ENCODE results near the gene MICAL3. TPM values are rescaled to one million over a fixed set of nuclear protein-coding genes. Genes with fewer than 3 reads are reported as not detected.
A peak's percentile ranks its signal among the peaks of the same experiment; 100 is the strongest.
"Not testable (repeated sequence)": the region's sequence is repeated elsewhere in the genome, so short reads cannot be mapped to it uniquely, and the experiment has no call there.

MICAL3 gene
- total RNA-seq, 1 donor from 2014 or later = 31.2 TPM

GRCh38 chr22:17878186-17878694 is 146.1 kb downstream of the MICAL3 start:
- TF ChIP-seq, protein P1, sequence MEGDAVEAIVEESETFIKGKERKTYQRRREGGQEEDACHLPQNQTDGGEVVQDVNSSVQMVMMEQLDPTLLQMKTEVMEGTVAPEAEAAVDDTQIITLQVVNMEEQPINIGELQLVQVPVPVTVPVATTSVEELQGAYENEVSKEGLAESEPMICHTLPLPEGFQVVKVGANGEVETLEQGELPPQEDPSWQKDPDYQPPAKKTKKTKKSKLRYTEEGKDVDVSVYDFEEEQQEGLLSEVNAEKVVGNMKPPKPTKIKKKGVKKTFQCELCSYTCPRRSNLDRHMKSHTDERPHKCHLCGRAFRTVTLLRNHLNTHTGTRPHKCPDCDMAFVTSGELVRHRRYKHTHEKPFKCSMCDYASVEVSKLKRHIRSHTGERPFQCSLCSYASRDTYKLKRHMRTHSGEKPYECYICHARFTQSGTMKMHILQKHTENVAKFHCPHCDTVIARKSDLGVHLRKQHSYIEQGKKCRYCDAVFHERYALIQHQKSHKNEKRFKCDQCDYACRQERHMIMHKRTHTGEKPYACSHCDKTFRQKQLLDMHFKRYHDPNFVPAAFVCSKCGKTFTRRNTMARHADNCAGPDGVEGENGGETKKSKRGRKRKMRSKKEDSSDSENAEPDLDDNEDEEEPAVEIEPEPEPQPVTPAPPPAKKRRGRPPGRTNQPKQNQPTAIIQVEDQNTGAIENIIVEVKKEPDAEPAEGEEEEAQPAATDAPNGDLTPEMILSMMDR (IDR thresholded peaks at IDR 0.05) = no peak
- Histone ChIP-seq H3K27ac (no peak overlapping the region), H3K36me3 (peaks cover 11% of the 10 kb centered on the region), H3K9me3 (no peaks in the 10 kb centered on the region), H3K27me3 (peaks cover 4% of the 10 kb centered on the region), H3K4me3 (no peak overlapping the region), H3K4me1 (no peaks in the 10 kb centered on the region)
- intact Hi-C loops (cut with DNase I) = no loop called here
- no peak for DNase-seq
- no peak for ATAC-seq

DNA sequence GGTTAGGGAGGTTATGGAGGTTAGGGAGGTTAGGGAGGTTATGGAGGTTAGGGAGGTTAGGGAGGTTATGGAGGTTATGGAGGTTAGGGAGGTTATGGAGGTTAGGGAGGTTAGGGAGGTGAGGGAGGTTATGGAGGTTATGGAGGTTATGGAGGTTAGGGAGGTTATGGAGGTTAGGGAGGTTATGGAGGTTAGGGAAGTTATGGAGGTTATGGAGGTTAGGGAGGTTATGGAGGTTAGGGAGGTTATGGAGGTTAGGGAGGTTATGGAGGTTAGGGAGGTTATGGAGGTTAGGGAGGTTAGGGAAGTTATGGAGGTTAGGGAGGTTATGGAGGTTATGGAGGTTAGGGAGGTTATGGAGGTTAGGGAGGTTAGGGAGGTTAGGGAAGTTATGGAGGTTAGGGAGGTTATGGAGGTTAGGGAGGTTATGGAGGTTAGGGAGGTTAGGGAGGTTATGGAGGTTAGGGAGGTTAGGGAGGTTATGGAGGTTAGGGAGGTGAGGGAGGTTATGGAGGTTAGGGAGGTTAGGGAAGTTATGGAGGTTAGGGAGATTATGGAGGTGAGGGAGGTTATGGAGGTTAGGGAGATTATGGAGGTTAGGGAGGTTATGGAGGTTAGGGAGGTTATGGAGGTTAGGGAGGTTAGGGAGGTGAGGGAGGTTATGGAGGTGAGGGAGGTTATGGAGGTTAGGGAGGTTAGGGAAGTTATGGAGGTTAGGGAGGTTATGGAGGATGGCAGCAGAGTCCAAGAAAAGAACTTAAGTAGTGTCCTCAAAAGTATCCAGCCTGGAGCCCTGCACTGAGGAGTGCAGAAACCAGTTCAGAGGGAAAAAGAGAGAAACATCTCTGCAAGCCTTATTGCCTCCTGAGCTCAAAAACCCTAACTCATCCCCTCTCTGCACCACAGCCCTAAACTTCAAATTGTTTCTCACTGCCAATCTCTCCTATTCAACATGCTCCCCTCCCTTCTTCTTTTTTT is 147.2 kb downstream of the MICAL3 start:
- H3K9me3 ChIP-seq; H3K27ac ChIP-seq; H3K4me1 ChIP-seq; DNase-seq; intact Hi-C loops (cut with DNase I); ATAC-seq; H3K4me3 ChIP-seq; H3K27me3 ChIP-seq: not testable (repeated sequence)
- peaks cover 11% of the 10 kb centered on the region for H3K36me3 ChIP-seq

DNA sequence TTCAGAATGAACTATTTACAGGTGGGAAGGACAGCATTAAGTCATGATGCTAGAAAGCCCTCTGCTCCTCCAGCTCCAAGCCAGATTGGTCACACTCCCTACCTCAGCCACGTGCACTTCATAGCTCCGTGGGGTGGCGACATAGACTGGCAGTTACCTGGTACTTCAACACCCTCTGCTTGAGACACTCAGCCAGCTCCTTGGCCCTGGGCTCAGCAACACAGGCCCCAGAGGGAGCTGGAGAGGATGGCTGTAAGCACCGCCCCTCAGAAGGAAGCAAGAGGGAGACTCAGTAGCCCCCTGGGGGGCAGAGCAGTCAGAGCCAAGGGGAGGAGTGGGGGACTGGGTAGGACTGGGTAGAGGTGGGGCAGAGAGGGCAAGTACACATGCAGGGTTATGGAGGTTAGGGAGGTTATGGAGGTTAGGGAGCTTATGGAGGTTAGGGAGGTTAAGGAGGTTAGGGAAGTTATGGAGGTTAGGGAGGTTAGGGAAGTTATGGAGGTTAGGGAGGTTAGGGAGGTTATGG is 148.0 kb downstream of the MICAL3 start:
- TF ChIP-seq, protein P1 (IDR thresholded peaks at IDR 0.05) = no peak
- Histone ChIP-seq H3K27ac (no peak overlapping the region), H3K4me1 (no peaks in the 10 kb centered on the region), H3K27me3 (peaks cover 4% of the 10 kb centered on the region), H3K9me3 (no peaks in the 10 kb centered on the region), H3K4me3 (no peak overlapping the region), H3K36me3 (peaks cover 15% of the 10 kb centered on the region)
- intact Hi-C loops (cut with DNase I) = no loop called here
- ATAC-seq = peak; percentile 85
- DNase-seq = no peak

GRCh38 chr22:17875631-17876030 is 148.7 kb downstream of the MICAL3 start:
- peaks cover 22% of the 10 kb centered on the region for H3K36me3 ChIP-seq
- TF ChIP-seq, protein P1 (IDR thresholded peaks at IDR 0.05) = no peak
- DNase-seq = no peak
- peaks cover 4% of the 10 kb centered on the region for H3K27me3 ChIP-seq
- ATAC-seq = no peak
- no peaks in the 10 kb centered on the region for H3K9me3 ChIP-seq
- no peak overlapping the region for H3K4me3 ChIP-seq
- no peaks in the 10 kb centered on the region for H3K4me1 ChIP-seq
- intact Hi-C loops (cut with DNase I) = no loop called here
- no peak overlapping the region for H3K27ac ChIP-seq

GRCh38 chr22:17875156-17875555 is 149.2 kb downstream of the MICAL3 start:
- peaks cover 27% of the 10 kb centered on the region for H3K36me3 ChIP-seq

More at GRCh38 chr22:17875156-17875555, 149.2 kb downstream of the MICAL3 start:
- Histone ChIP-seq H3K27me3 (peaks cover 4% of the 10 kb centered on the region), H3K27ac (no peak overlapping the region), H3K9me3 (no peaks in the 10 kb centered on the region), H3K4me3 (no peak overlapping the region), H3K4me1 (no peaks in the 10 kb centered on the region)
- TF ChIP-seq, protein P1 (IDR thresholded peaks at IDR 0.05) = no peak
- no peak for ATAC-seq
- intact Hi-C loops (cut with DNase I) = no loop called here
- DNase-seq = no peak

Measured in upper lobe of right lung (tissue), 1 donor.